Liver (tissue), 9 donors: ENCODE results near the gene HMOX2. TPM values are rescaled to one million over a fixed set of nuclear protein-coding genes. Genes with fewer than 3 reads are reported as not detected.

Source experiments
- DNase-seq: peaks from one replicate; pipeline ENCODE4 v3.0.0-alpha.2; 2017; ENCODE audit warnings: low spot score
- H3K27ac ChIP-seq, 2 donors: one replicate each; pipeline ENCODE4 v1.7.0; 2013; ENCODE audit warnings: inconsistent platforms in 2 of 2, low read length in 2 of 2, control low read depth in 1 of 2, low read depth in 1 of 2, mild to moderate bottlenecking in 1 of 2
- H3K27me3 ChIP-seq, 4 donors: one replicate each; pipeline versions ENCODE4 v1.6.1 to v1.7.0; 2013; ENCODE audit warnings: low read length in 3 of 4, inconsistent platforms in 1 of 4, mild to moderate bottlenecking in 1 of 4, moderate library complexity in 1 of 4; ENCODE audit not compliant: control insufficient read depth in 4 of 4, insufficient read depth in 4 of 4
- H3K36me3 ChIP-seq, 4 donors: one replicate each; pipeline versions ENCODE4 v1.6.1 to v1.7.0; 2013; ENCODE audit warnings: low read length in 3 of 4, mild to moderate bottlenecking in 3 of 4, low read depth in 1 of 4, moderate library complexity in 1 of 4; ENCODE audit not compliant: control insufficient read depth in 4 of 4, insufficient read depth in 3 of 4
- H3K4me1 ChIP-seq, 4 donors: one replicate each; pipeline versions ENCODE4 v1.6.1 to v1.7.0; 2013; ENCODE audit warnings: low read length in 3 of 4, mild to moderate bottlenecking in 3 of 4, moderate library complexity in 1 of 4; ENCODE audit not compliant: control insufficient read depth in 4 of 4, insufficient read depth in 4 of 4
- H3K4me3 ChIP-seq, 3 donors: one replicate each; pipeline versions ENCODE4 v1.6.1 to v1.7.0; 2013; ENCODE audit warnings: low read length in 3 of 3, control low read depth in 1 of 3, low read depth in 1 of 3, mild to moderate bottlenecking in 1 of 3
- H3K9ac ChIP-seq, 2 donors: one replicate each; pipeline ENCODE4 v1.7.0; 2013; ENCODE audit warnings: low read length in 2 of 2, mild to moderate bottlenecking in 2 of 2, moderate library complexity in 2 of 2, control low read depth in 1 of 2, low read depth in 1 of 2
- H3K9me3 ChIP-seq, 4 donors: one replicate each; pipeline versions ENCODE4 v1.6.1 to v1.7.0; 2013; ENCODE audit warnings: low read length in 3 of 4; ENCODE audit not compliant: control insufficient read depth in 4 of 4
- CTCF ChIP-seq: fragments of 150-350 bp; IDR thresholded peaks from 2 replicates; pipeline ENCODE4 v1.5.1; 2017; ENCODE audit warnings: improper control_type of control experiment, low read depth, low read length; ENCODE audit not compliant: missing input control
- EGR1 ChIP-seq, 2 donors: IDR thresholded peaks; 2 replicates each; pipeline ENCODE4 v1.6.1; 2016 to 2018; ENCODE audit warnings: antibody characterized with exemption in 2 of 2, low read depth in 2 of 2
- FOXA1 ChIP-seq: IDR thresholded peaks from 2 replicates; pipeline ENCODE4 v1.6.1; 2016; ENCODE audit warnings: antibody characterized with exemption
- FOXA2 ChIP-seq: IDR thresholded peaks from 2 replicates; pipeline ENCODE4 v1.6.1; 2016; ENCODE audit warnings: antibody characterized with exemption
- GABPA ChIP-seq, 2 donors: IDR thresholded peaks in 1 of 2; conservative IDR thresholded peaks in 1 of 2; 2 replicates each; pipeline ENCODE4 v1.6.1; 2016; ENCODE audit warnings: antibody characterized with exemption in 2 of 2, mild to moderate bottlenecking in 1 of 2, moderate library complexity in 1 of 2
- MAX ChIP-seq: IDR thresholded peaks from 2 replicates; pipeline ENCODE4 v1.6.1; 2016; ENCODE audit warnings: antibody characterized with exemption
- RAD21 ChIP-seq, 2 donors: IDR thresholded peaks; 2 replicates each; pipeline ENCODE4 v1.6.1; 2016; ENCODE audit warnings: antibody characterized with exemption in 2 of 2, mild to moderate bottlenecking in 2 of 2
- SP1 ChIP-seq: IDR thresholded peaks from 2 replicates; pipeline ENCODE4 v1.6.1; 2018; ENCODE audit warnings: antibody characterized with exemption, mild to moderate bottlenecking
- TAF1 ChIP-seq: conservative IDR thresholded peaks from 2 replicates; pipeline ENCODE4 v1.6.1; 2016; ENCODE audit warnings: antibody characterized with exemption, mild to moderate bottlenecking
- YY1 ChIP-seq: IDR thresholded peaks from 2 replicates; pipeline ENCODE4 v1.6.1; 2016; ENCODE audit warnings: antibody characterized with exemption, mild to moderate bottlenecking
- WGBS: extraction: QIAGEN DNeasy Blood & Tissue Kit; methylation state at CpG from one replicate; pipeline ENCODE4 v1.1.7; 2013; 5-methylcytosine and 5-hydroxymethylcytosine counted together
- polyA plus RNA-seq, 2 donors: library from polyadenylated mRNA; stranded (reverse) in 1 of 2; unstranded in 1 of 2; fragments of 200-250 nt in 1 of 2; fragments of >200 nt in 1 of 2; fragmentation: Nextera tagmentation in 1 of 2; extraction: Ambion mirVana in 1 of 2; gene quantifications; one replicate each; pipeline versions ENCODE4 v1.2.1 to v1.2.3, GENCODE V29; 2013 to 2015
- total RNA-seq, 2 donors: library from RNA; depleted of rRNA; stranded (reverse); fragments of >200 nt; gene quantifications; one replicate each; pipeline ENCODE4 v1.2.3, GENCODE V29; 2014
- TF ChIP-seq, protein P1 (sequence below): IDR thresholded peaks from 2 replicates; pipeline ENCODE4 v1.6.1; 2016; ENCODE audit warnings: antibody characterized with exemption, mild to moderate bottlenecking
- TF ChIP-seq, protein P2 (sequence below): IDR thresholded peaks from 2 replicates; pipeline ENCODE4 v1.6.1; 2016; ENCODE audit warnings: antibody characterized with exemption
- donor health status: healthy.
- donor health status: healthy.
- donor health status: healthy.
- donor health status: healthy.
- donor health status: healthy.

HMOX2 gene
- total RNA-seq (10 to 100 TPM; 11.4 to 45.7 TPM), polyA plus RNA-seq (10 to 100 TPM; 77.3 to 81.5 TPM)

GRCh38 chr16:4475880-4476788 is at the start of gene HMOX2:
Gene HMOX2, plus strand, starts transcription at chr16:4476398. Its CDS starts 29,127 bp downstream, at chr16:4505525.
- Histone ChIP-seq H3K27me3 (no peaks in the 10 kb centered on the region), H3K27ac (peak within 1 kb of the TSS; percentile 88 to 89), H3K36me3 (no peaks in the 10 kb centered on the region), H3K4me3 (peak within 1 kb of the TSS; percentile 76 to 89 (median 88)), H3K4me1 (peaks cover 2 to 22% (median 12%) of the 10 kb centered on the region in 4 donors), H3K9me3 (no peaks in the 10 kb centered on the region), H3K9ac (peak within 1 kb of the TSS; percentile 30 to 62)
- WGBS: 9% methylated on average over 70 of the region's 70 CpGs
- TF ChIP-seq SP1 (peak; percentile 72), TAF1 (peak; percentile 66), MAX (peak; percentile 87), GABPA (IDR thresholded peaks at IDR 0.05 in 1 of 2, conservative IDR thresholded peaks at IDR 0.05 in 1 of 2) (peak in 1 of 2 donors; percentile 20), YY1 (peak; percentile 10), FOXA1 (no peak), FOXA2 (no peak), RAD21 (IDR thresholded peaks at IDR 0.05) (peak in 1 of 2 donors; percentile 54), EGR1 (IDR thresholded peaks at IDR 0.05; ENCODE audit: low read depth in 2 of 2) (peak; percentile 92 to 97), CTCF (peak; percentile 30)
- TF ChIP-seq, protein P1, sequence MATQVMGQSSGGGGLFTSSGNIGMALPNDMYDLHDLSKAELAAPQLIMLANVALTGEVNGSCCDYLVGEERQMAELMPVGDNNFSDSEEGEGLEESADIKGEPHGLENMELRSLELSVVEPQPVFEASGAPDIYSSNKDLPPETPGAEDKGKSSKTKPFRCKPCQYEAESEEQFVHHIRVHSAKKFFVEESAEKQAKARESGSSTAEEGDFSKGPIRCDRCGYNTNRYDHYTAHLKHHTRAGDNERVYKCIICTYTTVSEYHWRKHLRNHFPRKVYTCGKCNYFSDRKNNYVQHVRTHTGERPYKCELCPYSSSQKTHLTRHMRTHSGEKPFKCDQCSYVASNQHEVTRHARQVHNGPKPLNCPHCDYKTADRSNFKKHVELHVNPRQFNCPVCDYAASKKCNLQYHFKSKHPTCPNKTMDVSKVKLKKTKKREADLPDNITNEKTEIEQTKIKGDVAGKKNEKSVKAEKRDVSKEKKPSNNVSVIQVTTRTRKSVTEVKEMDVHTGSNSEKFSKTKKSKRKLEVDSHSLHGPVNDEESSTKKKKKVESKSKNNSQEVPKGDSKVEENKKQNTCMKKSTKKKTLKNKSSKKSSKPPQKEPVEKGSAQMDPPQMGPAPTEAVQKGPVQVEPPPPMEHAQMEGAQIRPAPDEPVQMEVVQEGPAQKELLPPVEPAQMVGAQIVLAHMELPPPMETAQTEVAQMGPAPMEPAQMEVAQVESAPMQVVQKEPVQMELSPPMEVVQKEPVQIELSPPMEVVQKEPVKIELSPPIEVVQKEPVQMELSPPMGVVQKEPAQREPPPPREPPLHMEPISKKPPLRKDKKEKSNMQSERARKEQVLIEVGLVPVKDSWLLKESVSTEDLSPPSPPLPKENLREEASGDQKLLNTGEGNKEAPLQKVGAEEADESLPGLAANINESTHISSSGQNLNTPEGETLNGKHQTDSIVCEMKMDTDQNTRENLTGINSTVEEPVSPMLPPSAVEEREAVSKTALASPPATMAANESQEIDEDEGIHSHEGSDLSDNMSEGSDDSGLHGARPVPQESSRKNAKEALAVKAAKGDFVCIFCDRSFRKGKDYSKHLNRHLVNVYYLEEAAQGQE: peak; percentile 82
- TF ChIP-seq, protein P2, sequence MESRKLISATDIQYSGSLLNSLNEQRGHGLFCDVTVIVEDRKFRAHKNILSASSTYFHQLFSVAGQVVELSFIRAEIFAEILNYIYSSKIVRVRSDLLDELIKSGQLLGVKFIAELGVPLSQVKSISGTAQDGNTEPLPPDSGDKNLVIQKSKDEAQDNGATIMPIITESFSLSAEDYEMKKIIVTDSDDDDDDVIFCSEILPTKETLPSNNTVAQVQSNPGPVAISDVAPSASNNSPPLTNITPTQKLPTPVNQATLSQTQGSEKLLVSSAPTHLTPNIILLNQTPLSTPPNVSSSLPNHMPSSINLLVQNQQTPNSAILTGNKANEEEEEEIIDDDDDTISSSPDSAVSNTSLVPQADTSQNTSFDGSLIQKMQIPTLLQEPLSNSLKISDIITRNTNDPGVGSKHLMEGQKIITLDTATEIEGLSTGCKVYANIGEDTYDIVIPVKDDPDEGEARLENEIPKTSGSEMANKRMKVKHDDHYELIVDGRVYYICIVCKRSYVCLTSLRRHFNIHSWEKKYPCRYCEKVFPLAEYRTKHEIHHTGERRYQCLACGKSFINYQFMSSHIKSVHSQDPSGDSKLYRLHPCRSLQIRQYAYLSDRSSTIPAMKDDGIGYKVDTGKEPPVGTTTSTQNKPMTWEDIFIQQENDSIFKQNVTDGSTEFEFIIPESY: no peak
- peak; percentile 94 for DNase-seq
